ENCODE measurements around the gene TBC1D19.

The TBC1D19 gene

GRCh38 chr4:26804925-26805324 lies 221.0 kb downstream of the TBC1D19 start:
- in situ Hi-C loops (cut with MboI; ENCODE audit: low sequenced_read_pairs), result no loop called here

Data from HL-60/S4 treated with retinoic acid at 250 ng/mL for 4 days and 3 days (cell line).